ENCODE results near the gene PREX1. TPM values are rescaled to one million over a fixed set of nuclear protein-coding genes. Genes with fewer than 3 reads are reported as not detected.

Gene PREX1
- total RNA-seq, 1 experiment from 2014 or later, result 3.3 TPM

DNA sequence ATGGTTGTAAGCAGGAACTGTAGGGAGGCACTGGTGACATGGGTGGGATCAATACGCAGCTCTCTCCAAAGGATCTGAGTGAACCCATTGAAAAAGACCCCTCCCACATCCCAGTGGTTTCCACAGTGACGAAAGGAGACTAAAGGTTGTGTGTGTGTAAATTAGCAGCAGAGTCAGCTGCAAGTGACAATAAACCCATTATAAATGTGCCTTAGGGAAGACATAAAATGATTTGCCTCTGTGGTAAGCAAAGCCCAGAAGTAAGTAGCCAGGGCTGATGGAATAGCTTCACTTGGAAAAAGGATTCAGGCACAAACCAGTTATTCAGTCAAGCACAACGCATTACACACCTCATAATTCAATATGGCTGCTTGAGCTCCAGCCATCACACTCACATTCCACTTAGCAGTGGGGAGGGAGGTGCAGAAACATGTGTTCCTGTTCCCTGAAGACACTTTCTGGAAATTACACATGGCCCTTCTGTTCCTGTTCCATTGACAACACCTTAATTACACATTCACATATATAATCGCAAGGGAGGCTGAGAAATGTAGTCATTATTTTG lies 231.4 kb downstream of the PREX1 start:
- no peaks in the 10 kb centered on the region for H3K79me2 ChIP-seq (ENCODE audit: low read depth)
- CTCF ChIA-PET, result no interaction called here
- H3K4me1 ChIP-seq (replicated peaks; ENCODE audit: insufficient read depth), result peaks cover 36% of the 10 kb centered on the region
- 0 out of 2 replicates have a peak, but pooled peaks cover 6% of the 10 kb centered on the region for H3K9me3 ChIP-seq (ENCODE audit: insufficient read depth, low read depth)
- H3K36me3 ChIP-seq (ENCODE audit: low read depth), result no peaks in the 10 kb centered on the region
- peaks cover 32% of the 10 kb centered on the region for H3F3A ChIP-seq (ENCODE audit: insufficient read depth, low read depth)
- POLR2A ChIA-PET (ENCODE audit: unreplicated experiment), result interaction anchor here (0.7 kb wide), 1 partner anchor 301 kb away, joined by 3 read pairs; no protein-coding TSS in a partner anchor
- TF ChIP-seq EZH2 (IDR thresholded peaks at IDR 0.05; ENCODE audit: low read depth), result no peak
- TF ChIP-seq CTCF (conservative IDR thresholded peaks at IDR 0.05), result no peak
- no peak for DNase-seq
- no peak overlapping the region for H2AFZ ChIP-seq
- H3K9me2 ChIP-seq (ENCODE audit: insufficient read depth), result no peaks in the 10 kb centered on the region
- no peaks in the 10 kb centered on the region for H3K27me3 ChIP-seq (ENCODE audit: insufficient read depth, low read depth)
- no peak overlapping the region for H3K4me3 ChIP-seq
- intact Hi-C loops (cut with micrococcal nuclease; ENCODE audit: unreplicated experiment), result no loop called here
- H4K20me1 ChIP-seq (ENCODE audit: insufficient read depth), result no peaks in the 10 kb centered on the region
- no peak overlapping the region for H3K27ac ChIP-seq
- no peak overlapping the region for H3K4me2 ChIP-seq
- BruUV-seq (replicated peaks), result no TSS peak

GRCh38 chr20:48595495-48596333 lies 232.1 kb downstream of the PREX1 start:
- Histone ChIP-seq H3K79me2 (ENCODE audit: low read depth) (no peaks in the 10 kb centered on the region), H3K9me3 (ENCODE audit: insufficient read depth, low read depth) (0 out of 2 replicates have a peak, but pooled peaks cover 6% of the 10 kb centered on the region), H3K36me3 (ENCODE audit: low read depth) (no peaks in the 10 kb centered on the region), H3K9me2 (ENCODE audit: insufficient read depth) (no peaks in the 10 kb centered on the region), H3K27ac (no peak overlapping the region), H3K27me3 (ENCODE audit: insufficient read depth, low read depth) (no peaks in the 10 kb centered on the region), H3F3A (ENCODE audit: insufficient read depth, low read depth) (peaks cover 32% of the 10 kb centered on the region), H4K20me1 (ENCODE audit: insufficient read depth) (no peaks in the 10 kb centered on the region), H2AFZ (no peak overlapping the region), H3K4me2 (no peak overlapping the region), H3K4me1 (replicated peaks; ENCODE audit: insufficient read depth) (peaks cover 36% of the 10 kb centered on the region), H3K4me3 (no peak overlapping the region)
- no TSS peak for BruUV-seq (replicated peaks)
- intact Hi-C loops (cut with micrococcal nuclease; ENCODE audit: unreplicated experiment), result no loop called here
- CTCF ChIA-PET, result no interaction called here
- no peak for DNase-seq
- TF ChIP-seq CTCF (conservative IDR thresholded peaks at IDR 0.05), result no peak
- no peak for TF ChIP-seq EZH2 (IDR thresholded peaks at IDR 0.05; ENCODE audit: low read depth)
- POLR2A ChIA-PET (ENCODE audit: unreplicated experiment), result interaction anchor here (0.5 kb wide), 1 partner anchor 13 kb away, joined by 3 read pairs; no protein-coding TSS in a partner anchor

- Histone ChIP-seq H3K4me1 (replicated peaks; ENCODE audit: insufficient read depth) (peaks cover 34% of the 10 kb centered on the region), H3F3A (ENCODE audit: insufficient read depth, low read depth) (peaks cover 30% of the 10 kb centered on the region), H3K79me2 (ENCODE audit: low read depth) (no peaks in the 10 kb centered on the region), H4K20me1 (ENCODE audit: insufficient read depth) (no peaks in the 10 kb centered on the region), H3K9me2 (ENCODE audit: insufficient read depth) (no peaks in the 10 kb centered on the region), H3K27me3 (ENCODE audit: insufficient read depth, low read depth) (no peaks in the 10 kb centered on the region), H3K9me3 (ENCODE audit: insufficient read depth, low read depth) (0 out of 2 replicates have a peak, but pooled peaks cover 6% of the 10 kb centered on the region), H2AFZ (no peak overlapping the region), H3K36me3 (ENCODE audit: low read depth) (no peaks in the 10 kb centered on the region), H3K27ac (no peak overlapping the region), H3K4me3 (no peak overlapping the region), H3K4me2 (no peak overlapping the region)
- TF ChIP-seq CTCF (conservative IDR thresholded peaks at IDR 0.05), result no peak
- no peak for TF ChIP-seq EZH2 (IDR thresholded peaks at IDR 0.05; ENCODE audit: low read depth)
- CTCF ChIA-PET, result interaction anchor here (0.9 kb wide), 1 partner anchor 26 kb away, joined by 3 read pairs; no protein-coding TSS in a partner anchor
- POLR2A ChIA-PET (ENCODE audit: unreplicated experiment), result no interaction called here
- DNase-seq, result no peak
- no TSS peak for BruUV-seq (replicated peaks)
- intact Hi-C loops (cut with micrococcal nuclease; ENCODE audit: unreplicated experiment), result no loop called here
Measured at GRCh38 chr20:48594533-48594932, 233.3 kb downstream of the PREX1 start.

Measured in PC-9 (cell line).